M059J (cell line): Measurements from ENCODE around the gene BEND7. TPM values are rescaled to one million over a fixed set of nuclear protein-coding genes. Genes with fewer than 3 reads are reported as not detected.

Experiments used
- total RNA-seq: library from RNA; depleted of rRNA; stranded (reverse); fragments of >200 nt; shearing (Covaris generic); gene quantifications from 2 replicates; pipeline ENCODE4 v1.2.3, GENCODE V29; 2014; rRNA removed

BEND7 gene
- total RNA-seq, 1 experiment from 2014 or later, result 1.5 TPM

Other genes with a start within 250 kb of the BEND7 start
- 5.6 and 7.2 TPM in 2 replicates for gene PHYH, start 228.9 kb downstream of the BEND7 start, total RNA-seq
- gene SEPHS1, start 180.7 kb downstream of the BEND7 start, total RNA-seq, result 17.7 and 26.5 TPM in 2 replicates
- gene PRPF18, start 58.0 kb upstream of the BEND7 start, total RNA-seq, result 15.3 and 16.7 TPM in 2 replicates